ENCODE results near the gene GKN1.
"Not testable (repeated sequence)": the region's sequence is repeated elsewhere in the genome, so short reads cannot be mapped to it uniquely, and the experiment has no call there.

GKN1 gene, protein sequence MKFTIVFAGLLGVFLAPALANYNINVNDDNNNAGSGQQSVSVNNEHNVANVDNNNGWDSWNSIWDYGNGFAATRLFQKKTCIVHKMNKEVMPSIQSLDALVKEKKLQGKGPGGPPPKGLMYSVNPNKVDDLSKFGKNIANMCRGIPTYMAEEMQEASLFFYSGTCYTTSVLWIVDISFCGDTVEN
- total RNA-seq: 0 reads per million in 2 donors

DNA sequence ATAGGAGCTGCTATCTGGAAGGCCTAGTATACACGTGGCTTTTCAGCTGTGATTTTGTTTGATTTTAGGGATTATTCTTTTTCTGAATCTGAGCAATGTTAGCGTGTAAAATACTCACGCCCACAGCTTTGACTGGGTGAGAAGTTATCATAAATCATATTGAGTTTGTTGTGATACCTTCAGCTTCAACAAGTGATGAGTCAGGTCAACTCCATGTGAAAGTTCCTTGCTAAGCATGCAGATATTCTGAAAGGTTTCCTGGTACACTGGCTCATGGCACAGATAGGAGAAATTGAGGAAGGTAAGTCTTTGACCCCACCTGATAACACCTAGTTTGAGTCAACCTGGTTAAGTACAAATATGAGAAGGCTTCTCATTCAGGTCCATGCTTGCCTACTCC, at the start of gene GKN1:
Gene GKN1, plus strand, starts transcription at position 386 of the 400 bp plus-strand sequence. CDS start 42 bp downstream, outside the sequence.
- no peak for DNase-seq

DNA sequence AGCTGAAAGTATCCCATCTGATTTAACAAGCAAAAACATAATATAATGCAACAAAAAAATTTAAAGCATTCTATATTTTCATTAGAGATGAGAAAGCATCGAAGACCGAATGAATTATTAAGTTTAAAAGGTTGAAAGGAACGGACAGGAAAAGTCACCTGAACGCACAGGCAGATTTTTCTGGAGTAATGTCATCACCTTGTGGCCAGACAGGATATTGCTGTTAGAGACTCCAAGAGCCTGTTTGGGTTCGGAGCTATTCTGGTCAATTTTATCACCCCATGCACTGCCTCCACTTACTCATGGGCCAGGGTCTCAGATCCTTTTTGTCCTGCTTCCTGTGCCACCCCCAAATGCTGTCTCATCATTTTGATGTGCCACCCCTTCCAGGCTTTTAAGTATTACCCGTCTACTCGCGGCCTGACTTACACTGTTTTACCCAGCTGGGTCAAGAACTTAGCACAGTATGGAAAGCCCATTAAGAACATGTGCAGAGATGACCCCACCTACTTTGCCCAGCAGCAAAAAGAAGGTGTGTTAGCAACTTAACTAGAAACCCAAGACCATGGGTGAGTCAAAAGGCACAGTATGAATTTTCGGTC, 49.0 kb upstream of the GKN1 start:
- DNase-seq: no peak

DNA sequence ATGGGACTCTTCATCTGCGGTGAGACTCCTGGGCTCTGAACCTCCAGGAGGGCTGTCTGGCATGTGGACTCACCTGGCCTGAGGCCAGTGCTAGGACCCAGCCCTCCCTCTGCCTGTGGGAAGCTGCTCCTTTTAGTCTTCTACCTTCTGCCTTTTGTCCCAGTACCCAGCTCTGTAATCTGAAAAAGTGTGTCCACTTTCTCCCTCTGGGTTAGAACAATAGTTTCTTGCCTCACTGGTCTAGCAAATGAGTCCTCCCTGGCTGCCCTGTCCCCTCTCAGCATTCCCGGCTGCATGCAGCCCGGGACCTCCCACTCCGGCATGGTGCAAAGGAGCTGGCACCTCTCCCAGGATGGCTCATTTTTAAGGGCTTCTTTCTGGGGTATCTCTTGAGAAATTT, 47.6 kb upstream of the GKN1 start:
- DNase-seq: no peak

DNA sequence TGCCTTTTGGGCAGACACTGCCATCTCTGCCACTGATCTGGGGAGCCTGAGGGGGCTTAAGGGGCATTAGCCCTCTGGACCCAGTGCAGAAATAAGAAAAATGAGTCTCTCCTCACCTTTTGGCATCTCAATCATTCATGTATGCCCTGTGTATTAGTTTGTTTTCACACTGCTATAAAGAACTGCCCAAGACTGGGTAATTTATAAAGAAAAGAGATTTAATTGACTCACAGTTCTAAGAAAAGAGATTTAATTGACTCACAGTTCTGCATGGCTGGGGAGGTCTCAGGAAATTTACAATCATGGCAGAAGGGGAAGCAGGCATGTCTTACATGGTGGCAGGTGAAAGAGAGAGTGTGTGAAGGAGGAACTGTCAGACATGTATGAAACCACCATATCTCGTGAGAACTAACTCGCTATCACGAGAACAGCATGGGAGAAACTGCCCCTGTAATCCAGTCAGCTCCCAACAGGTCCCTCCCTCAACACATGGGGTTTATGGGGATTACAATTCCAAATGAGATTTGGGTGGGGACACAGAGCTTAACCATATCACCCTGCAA, 43.2 kb upstream of the GKN1 start:
- no peak for DNase-seq

DNA sequence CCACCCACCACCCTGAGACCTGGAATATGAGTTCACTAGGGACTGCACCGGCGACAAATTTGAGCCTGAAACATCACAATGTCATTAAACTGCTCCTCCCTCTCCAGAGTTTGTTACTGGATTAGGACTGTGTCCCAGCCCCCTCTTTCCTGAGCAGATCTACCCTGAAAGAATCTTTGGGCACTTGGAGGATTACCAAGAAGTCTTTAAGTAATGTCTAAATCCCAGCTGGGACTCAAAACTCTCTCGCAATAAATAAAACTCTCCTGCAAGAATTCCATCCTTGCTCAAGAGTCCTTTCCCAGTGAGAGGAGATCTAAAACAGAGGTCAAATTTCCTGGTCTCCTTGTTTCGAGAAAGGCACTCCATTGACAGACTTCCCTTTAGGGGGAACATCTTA, 42.6 kb upstream of the GKN1 start:
- no peak for DNase-seq

DNA sequence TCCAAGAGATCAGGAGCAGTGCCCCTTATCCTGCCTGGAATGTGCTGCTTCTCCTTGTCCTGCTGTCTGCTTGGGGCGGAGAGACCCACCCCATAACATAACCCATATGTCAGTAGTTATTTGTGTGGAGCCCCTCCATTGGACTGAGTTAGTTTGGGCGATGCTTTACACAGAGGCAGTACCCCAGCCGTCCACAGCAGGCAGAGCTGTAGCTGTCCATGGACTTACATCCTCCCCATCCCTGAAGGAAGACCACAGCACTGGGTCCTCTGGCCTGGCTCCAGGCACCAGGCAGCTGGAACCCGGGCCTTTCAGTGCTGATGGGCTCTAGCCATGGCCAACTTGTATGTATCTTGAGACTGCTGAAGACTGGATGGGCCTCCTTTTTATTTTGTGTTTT, 42.0 kb upstream of the GKN1 start:
- no peak for DNase-seq

DNA sequence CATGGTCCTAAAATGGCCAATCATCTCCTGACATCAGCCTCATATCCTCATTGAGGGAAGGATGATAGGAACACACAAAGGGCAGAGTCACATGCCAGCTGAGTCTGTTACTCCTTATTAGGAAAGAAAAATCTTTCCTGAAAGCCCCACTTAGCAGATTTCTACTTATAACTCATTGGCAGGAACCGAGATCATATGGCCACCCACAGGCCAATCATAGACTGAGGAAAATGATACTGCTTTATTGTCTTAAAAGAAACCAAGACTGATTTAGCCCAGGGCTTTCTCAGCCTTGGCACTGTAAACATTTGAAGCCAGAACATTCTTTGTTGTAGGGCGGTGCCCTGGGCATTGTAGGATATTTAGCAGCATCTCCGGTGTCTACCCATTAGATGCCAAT, 40.4 kb upstream of the GKN1 start:
- no peak for DNase-seq

DNA sequence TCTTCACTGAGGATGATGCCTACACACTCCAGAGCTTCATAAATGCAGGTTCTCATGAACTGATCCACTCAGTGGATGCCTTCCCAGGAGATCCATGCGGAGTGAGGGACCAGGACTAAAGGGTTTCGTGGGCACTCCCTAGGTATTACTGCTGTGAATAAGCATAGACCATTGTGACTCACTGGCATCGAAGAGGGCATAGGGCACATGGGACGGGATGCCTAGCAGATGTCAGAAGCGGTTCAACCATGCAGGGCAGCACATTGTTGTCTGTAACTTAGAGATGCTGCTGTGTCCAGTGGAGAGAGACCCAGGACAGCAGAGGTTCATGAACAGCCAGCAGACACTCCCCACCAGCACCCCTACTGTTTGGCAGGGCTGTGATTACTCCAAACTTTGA, 39.0 kb upstream of the GKN1 start:
- DNase-seq: no peak

DNA sequence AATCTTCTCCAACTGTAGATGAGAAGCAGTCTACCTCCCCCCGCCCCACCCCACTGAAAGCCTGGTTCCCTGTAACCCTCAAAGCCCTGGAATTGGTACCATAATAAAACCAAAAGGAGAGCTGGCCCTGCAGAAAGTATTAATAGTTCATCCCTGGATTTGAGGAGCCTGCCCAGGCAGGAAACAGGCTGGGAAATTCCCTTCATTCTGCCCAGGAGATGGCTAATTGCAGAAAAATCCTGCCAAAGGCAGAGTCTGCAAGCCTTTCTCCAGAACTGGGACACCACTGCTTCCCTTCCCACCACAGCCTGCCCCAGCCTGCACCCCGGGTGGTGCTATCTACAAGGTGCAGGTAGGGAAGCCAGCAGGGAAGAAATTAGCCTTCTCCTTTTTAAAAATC, 38.0 kb upstream of the GKN1 start:
- no peak for DNase-seq

DNA sequence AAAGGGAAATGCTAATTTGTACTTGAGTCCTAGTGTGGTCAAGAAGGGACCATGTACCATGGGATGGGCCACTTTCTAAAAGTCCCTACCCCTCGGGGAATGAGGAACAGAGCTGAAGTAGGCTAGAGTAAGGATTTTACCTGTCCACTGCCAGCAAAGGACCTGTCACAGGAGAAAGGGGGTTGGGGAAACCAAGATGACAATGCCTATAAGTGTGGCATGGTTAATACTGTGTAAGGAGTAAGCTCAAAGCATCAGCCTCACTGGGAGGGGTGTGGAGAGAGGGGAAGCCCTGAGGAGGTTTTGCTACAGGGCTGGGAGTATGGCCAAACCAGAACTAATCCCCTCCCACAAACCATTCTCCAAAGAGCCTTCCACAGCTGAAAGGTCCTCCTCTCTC, 37.5 kb upstream of the GKN1 start:
- no peak for DNase-seq

DNA sequence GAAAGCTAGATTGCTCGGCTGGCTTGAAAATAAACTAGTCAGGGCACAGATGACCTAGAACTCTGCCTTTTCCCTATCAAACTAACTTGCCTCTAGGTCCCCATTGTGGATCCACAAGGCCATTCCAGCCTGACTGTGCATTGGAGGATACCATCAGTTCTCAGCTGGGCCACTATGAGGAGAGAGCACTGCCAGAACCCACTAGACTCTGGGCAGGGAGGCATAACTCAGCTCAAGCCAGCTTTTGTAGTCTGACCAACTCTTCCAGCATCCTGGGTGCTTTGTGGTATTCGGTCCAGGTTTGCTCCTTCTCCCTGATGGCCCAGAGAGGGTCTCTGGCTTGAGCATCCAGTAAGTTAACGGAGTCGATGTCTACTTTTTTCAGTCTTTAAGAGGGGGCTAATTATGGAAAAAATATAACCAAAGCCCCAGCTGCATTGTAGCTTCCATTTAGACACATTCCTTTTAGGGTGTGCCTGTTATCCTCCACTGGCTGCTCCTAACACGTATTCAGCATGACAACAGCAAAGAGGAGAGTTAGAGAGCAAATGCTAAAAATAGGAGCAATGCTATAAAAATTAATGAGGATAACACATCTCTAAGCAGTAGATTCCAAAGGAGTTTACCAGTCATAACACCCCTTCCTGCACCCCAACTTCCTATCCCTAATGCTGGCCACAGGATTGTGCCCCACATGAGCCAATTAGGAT, 36.9 kb upstream of the GKN1 start:
- DNase-seq: no peak

DNA sequence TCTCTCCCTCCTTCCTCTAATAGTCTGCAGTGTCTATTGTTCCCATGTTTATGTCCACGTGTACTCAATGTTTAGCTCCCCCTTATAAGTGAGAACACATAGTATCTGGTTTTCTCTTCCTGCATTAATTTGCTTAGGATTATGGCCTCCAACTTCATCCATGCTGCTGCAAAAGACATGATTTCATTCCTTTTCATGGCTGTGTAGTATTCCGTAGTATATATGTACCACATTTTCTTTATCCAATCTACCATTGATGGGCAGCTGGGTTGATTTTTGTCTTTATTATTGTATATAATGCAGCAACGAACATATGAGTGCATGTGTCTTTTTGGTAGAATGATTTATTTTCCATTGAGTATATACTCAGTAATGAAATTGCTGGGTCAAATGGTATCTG, 35.5 kb upstream of the GKN1 start:
- no peak for DNase-seq

DNA sequence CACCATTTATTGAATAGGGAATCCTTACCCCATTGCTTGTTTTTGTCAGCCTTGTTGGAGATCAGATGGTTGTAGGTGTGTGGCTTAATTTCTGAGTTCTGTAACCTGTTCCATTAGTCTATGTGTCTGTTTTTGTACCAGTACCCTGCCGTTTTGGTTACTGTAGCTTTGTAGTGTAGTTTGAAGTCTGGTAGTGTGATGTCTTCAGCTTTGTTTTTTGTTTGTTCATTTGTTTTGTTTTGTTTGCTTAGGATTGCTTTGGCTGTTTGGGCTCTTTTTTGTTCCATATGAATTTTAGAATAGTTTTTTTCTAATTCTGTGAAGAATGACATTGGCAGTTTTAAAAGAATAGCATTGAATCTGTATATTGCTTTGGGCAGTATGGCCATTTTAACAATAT, 34.5 kb upstream of the GKN1 start:
- no peak for DNase-seq

DNA sequence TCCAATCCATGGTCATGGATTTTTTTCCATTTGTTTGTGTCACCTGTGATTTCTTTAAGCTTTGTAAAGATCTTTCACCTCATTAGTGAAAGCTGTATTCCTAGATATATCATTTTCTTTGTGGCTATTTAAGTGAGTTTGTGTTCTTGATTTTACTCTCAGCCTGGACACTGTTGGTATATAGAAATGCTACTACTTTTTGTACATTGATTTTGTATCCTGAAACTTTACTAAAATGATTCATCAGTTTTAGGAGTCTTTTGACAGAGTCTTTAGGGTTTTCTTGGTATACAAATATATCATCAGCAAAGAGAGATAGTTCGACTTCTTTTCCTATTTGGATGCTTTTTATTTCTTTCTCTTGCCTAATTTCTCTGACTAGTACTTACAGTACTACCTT, 34.1 kb upstream of the GKN1 start:
- DNase-seq: no peak

DNA sequence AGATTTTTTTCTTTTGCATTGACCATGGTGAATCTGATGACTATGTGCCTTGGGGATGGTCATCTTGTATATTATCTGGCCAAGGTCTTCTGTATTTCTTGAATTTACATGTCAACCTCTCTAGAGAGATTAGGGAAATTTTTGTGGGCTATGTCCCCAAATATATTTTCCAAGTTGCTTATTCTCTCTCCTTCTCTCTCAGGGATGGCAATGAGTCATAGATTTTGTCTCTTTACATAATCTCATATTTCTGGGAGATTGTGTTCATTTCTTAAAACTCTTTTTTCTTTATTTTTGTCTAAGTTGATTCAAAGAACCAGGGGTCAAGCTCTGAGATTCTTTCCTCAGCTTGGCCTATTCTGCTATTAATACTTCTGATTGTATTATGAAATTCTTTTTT, 31.6 kb upstream of the GKN1 start:
- no peak for DNase-seq

DNA sequence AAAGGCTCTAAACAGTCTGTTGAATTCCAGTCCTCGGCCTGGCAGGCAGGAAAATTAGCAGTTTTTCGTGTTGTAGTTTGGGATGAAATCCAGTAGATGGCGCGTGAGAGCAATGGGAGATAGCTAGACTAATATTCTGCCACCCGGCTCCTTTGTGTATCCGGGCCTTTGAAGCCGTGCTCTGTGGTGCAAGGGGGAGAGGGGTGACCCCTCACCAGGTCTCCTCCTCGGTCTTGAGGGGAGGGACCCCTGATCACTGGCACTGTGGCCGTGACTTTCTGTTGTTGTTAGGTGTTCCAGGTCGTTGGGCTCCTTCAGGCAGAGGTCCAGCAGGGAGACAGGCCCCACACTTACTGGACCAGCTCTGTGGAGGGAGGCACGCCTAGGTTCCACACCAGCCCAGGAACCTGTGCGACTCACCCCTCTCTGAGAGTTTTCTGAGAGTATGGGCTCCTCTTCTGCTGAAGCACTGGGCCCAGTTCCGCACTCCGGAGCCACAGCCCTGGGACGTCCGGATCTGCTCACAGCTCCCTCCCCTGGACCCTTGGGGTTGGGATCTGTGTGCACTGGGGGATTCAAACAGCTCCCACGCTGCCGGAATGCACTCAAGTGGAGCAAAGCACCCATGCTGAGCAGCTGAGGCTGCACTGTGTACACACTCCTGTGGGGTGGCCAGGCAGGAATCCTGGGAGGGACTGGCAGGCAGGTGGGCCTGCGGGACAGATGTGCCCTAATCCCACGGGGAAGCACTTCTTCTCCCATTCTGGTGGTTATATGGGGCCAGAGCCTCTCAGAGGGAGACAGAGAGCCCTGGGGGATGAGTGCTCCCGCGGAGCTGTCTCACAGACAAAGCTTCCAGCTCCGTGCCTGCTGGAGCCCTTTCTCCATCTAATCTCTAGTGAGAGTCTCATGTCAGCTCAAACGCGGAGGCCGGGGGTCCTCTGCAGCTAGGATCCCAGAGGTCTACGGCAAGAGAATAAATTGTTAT, 30.6 kb upstream of the GKN1 start:
- DNase-seq: no peak

DNA sequence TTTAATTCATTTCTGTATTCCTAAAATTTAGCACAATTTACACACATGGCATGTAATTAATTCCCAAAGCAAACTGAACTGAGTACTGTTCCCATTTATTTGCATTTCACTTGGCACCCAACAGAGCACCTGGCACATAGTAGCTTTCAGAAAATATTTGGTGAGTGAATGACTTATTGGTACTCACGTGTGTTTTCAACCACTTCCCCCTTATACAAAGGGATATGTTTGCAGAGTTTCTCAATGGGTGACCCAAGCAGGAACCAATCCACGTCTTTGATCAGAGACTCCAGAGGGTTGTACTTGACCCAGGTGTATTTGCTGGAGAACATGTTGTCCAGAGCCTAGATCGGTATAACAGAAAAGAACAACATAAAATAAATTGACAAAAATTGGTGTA, 28.3 kb upstream of the GKN1 start:
- DNase-seq: no peak

DNA sequence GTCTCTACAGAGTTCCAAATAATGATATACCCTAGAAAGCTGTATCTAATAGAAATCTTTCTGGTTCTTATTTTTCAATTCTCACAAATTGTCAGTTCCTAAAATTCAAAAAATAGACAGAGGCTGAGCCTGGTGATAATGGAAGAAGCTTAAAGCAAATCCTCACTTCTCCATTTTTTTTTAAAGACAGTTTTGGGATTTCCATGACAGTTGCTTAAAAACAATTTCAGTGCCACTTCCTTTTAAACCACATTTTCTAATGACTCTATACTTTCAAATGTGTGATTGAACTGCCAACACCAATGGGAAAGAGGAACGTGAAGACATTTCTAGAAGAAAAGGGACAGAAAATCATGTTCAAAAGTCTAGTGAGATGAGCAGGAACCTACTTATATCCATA, 25.7 kb upstream of the GKN1 start:
- no peak for DNase-seq

DNA sequence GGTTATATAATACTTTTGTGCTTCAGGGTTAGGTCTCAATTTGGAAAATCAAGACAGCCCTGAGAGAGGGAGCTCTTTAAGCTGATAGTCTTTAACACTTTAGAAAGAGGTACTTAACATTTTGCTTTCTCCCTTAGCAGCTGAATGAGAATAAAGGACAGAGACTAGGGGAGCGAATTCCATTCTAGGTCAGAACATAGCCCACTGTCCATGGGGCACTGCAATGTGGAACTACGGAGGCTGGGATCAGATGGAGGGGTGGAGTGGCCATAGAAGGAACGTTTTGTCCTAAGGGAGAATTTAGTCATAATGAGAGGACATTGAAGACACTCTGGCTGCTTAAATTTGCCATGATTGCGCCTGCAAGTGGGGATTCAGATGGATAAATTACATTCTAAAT, 22.5 kb upstream of the GKN1 start:
- no peak for DNase-seq

DNA sequence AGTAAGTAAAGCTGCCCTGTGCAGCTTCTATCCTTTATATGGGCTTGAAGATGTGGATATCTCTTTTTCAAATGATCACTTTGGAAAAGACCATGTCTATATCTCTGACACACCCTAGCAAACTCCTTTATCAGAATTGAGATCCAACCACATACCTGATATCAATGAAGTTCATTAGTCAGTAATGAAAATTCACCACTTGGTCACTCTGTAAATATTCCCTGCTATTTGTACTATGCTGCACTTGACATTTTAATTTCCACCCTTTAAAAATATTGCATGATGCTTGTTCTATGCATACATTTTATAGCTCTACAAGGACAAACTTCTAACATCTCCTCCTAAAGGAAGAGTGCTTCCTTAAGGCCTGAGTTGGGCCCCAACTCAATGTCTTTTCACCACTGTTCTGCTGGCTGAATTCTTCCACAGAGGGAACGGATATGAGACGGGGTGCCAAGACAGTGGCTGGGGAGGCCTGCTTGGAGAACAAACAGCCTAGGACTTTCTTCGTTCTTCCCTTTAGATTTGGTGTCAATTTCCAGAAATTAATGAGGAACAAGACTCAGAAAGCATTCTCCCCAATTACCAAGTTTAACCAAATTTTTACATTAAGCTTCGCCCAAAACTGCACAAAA, 21.4 kb upstream of the GKN1 start, which contains the start of gene GKN2:
Gene GKN2, minus strand, starts transcription at position 7 of the 635 bp plus-strand sequence. CDS start 32 bp downstream, outside the sequence.
- DNase-seq: no peak

DNA sequence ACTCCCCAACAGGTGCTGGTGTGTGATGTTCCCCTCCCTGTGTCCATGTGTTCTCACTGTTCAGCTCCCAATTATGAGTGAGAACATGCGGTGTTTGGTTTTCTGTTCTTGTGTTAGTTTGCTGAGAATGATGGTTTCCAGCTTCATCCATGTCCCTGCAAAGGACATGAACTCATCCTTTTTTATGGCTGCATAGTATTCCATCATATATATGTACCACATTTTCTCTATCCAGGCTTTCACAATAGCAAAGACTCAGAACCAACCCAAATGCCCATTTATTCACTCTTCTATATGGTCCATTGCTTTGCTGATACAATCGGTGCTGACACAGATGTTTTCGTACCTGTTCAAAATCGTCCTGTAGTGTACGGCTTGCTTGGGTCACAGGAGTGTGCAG, 19.0 kb upstream of the GKN1 start:
- not testable (repeated sequence) for DNase-seq

DNA sequence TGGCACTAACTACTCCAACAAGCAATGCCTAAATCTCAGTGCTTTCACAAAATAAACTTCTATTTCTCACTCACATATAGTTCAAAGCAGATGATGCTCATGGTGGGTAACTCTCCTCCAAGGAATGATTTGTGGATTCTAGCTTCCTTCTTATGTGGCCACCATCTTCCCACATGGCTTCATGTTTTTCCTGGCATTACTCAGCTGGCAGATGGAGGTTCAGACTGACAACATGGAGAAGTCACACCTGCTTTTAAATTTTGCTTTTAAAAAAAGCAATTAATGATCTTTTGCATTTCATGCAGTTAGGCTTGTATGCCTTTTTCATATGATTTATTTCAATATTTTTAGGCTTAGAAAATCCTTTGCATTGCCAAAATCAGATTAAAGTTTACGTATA, 15.4 kb upstream of the GKN1 start:
- no peak for DNase-seq
